Lung (tissue), 12 donors: ENCODE measurements around the gene FANCB. TPM values are rescaled to one million over a fixed set of nuclear protein-coding genes. Genes with fewer than 3 reads are reported as not detected.

Source experiments
- ATAC-seq: fragments of 200-7000 bp; cut with Tn5 transposase; one replicate; pipeline ENCODE4 v1.9.1; 2020; ENCODE audit warnings: moderate number of reproducible peaks; ENCODE audit not compliant: insufficient read depth, low FRiP score
- DNase-seq, 3 donors: peaks; one replicate each; pipeline ENCODE4 v3.0.0-alpha.2; 2013 to 2017
- H3K27ac ChIP-seq, 2 donors: one replicate each; pipeline ENCODE4 v1.5.1; 2013; ENCODE audit warnings: mild to moderate bottlenecking in 2 of 2, moderate library complexity in 2 of 2, control low read depth in 1 of 2, inconsistent platforms in 1 of 2, low read depth in 1 of 2, low read length in 1 of 2
- H3K27me3 ChIP-seq, 3 donors: one replicate each; pipeline ENCODE4 v1.5.1; 2013; ENCODE audit warnings: low read length in 2 of 3; ENCODE audit not compliant: control insufficient read depth in 3 of 3, insufficient read depth in 3 of 3
- H3K36me3 ChIP-seq, 4 donors: one replicate each; pipeline ENCODE4 v1.5.1; 2013; ENCODE audit warnings: low read length in 4 of 4, mild to moderate bottlenecking in 1 of 4, moderate library complexity in 1 of 4; ENCODE audit not compliant: control insufficient read depth in 4 of 4, insufficient read depth in 4 of 4
- H3K4me1 ChIP-seq, 5 donors: one replicate each; pipeline ENCODE4 v1.5.1; 2013; ENCODE audit warnings: low read length in 5 of 5, mild to moderate bottlenecking in 2 of 5, moderate library complexity in 1 of 5; ENCODE audit not compliant: control insufficient read depth in 5 of 5, insufficient read depth in 5 of 5
- H3K4me3 ChIP-seq: one replicate; pipeline ENCODE4 v1.5.1; 2013; ENCODE audit warnings: mild to moderate bottlenecking, control low read depth, moderate library complexity
- H3K9ac ChIP-seq, 2 donors: one replicate each; pipeline ENCODE4 v1.5.1; 2013; ENCODE audit warnings: low read length in 2 of 2, control low read depth in 1 of 2; ENCODE audit not compliant: insufficient read depth in 1 of 2
- H3K9me3 ChIP-seq, 4 donors: one replicate each; pipeline ENCODE4 v1.5.1; 2013; ENCODE audit warnings: low read length in 3 of 4, mild to moderate bottlenecking in 1 of 4, moderate library complexity in 1 of 4; ENCODE audit not compliant: control insufficient read depth in 4 of 4, insufficient read depth in 3 of 4
- WGBS, 2 donors: extraction: QIAGEN DNeasy Blood & Tissue Kit; methylation state at CpG; one replicate each; pipeline ENCODE4 v1.1.7; 2013; 5-methylcytosine and 5-hydroxymethylcytosine counted together
- polyA plus RNA-seq, 2 donors: library from polyadenylated mRNA; stranded (reverse); fragments of 200-250 nt; gene quantifications; one replicate each; pipeline ENCODE4 v1.2.1, GENCODE V29; 2013
- total RNA-seq, 2 donors: library from RNA; depleted of rRNA in 1 of 2; stranded (reverse); fragments of >200 nt in 1 of 2; gene quantifications; one replicate each; pipeline ENCODE4 v1.2.1, GENCODE V29; 2014 to 2021
- TF ChIP-seq, protein P1 (sequence below): IDR thresholded peaks from 2 replicates; pipeline ENCODE4 v1.5.1; 2012; ENCODE audit warnings: mild to moderate bottlenecking; ENCODE audit errors: control extremely low read depth, extremely low read depth
- donor health status: control.
- donor health status: control.
- donor health status: Bipolar disorder and iron deficiency.
- donor health status: healthy.
- donor health status: DM: yes; HTN: yes; CAD: no.

FANCB gene
- total and polyA plus RNA-seq, 4 donors: 0.25 to 8.0 (median 0.76) TPM

- H3K9me3 ChIP-seq: no peaks in the 10 kb centered on the region
- peaks cover 0 to 34% (median 14%) of the 10 kb centered on the region in 3 donors for H3K27me3 ChIP-seq
- H3K27ac ChIP-seq: no peak overlapping the region
- DNase-seq (no peak), ATAC-seq (no peak)
- no peaks in the 10 kb centered on the region for H3K36me3 ChIP-seq
- WGBS, 2 donors: 78 to 92% methylated on average over 2 of the region's 2 CpGs
- no peak overlapping the region for H3K9ac ChIP-seq
- H3K4me3 ChIP-seq: no peak overlapping the region
- no peaks in the 10 kb centered on the region for H3K4me1 ChIP-seq
- TF ChIP-seq, protein P1, sequence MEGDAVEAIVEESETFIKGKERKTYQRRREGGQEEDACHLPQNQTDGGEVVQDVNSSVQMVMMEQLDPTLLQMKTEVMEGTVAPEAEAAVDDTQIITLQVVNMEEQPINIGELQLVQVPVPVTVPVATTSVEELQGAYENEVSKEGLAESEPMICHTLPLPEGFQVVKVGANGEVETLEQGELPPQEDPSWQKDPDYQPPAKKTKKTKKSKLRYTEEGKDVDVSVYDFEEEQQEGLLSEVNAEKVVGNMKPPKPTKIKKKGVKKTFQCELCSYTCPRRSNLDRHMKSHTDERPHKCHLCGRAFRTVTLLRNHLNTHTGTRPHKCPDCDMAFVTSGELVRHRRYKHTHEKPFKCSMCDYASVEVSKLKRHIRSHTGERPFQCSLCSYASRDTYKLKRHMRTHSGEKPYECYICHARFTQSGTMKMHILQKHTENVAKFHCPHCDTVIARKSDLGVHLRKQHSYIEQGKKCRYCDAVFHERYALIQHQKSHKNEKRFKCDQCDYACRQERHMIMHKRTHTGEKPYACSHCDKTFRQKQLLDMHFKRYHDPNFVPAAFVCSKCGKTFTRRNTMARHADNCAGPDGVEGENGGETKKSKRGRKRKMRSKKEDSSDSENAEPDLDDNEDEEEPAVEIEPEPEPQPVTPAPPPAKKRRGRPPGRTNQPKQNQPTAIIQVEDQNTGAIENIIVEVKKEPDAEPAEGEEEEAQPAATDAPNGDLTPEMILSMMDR: no peak
These were observed 24.2 kb upstream of the FANCB start for GRCh38 chrX:14897042-14897441.

DNA sequence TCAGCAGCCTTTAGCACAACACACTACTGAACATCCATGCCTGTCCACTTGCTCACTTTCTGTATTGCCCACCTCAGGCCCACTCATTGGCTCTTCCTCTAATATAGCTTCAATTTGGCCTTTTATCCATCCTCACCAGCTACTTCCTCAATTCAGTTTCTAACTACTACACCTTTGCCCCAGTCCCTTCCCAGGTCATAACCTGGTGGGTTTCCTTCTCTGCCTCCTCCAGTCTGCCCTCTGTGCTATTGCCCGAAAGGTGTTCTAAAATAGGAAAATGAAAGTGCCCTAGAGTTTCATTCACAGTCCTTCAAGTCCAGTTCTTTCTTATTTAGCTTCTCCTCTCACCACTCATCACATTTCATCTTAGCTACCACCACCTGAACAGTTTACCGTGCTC is 23.4 kb upstream of the FANCB start:
- H3K9ac ChIP-seq: no peak overlapping the region
- peaks cover 0 to 32% (median 11%) of the 10 kb centered on the region in 3 donors for H3K27me3 ChIP-seq
- DNase-seq (no peak), ATAC-seq (no peak)
- 93 to 100% methylated on average over 2 of the region's 2 CpGs for WGBS, 2 donors
- H3K4me1 ChIP-seq: no peaks in the 10 kb centered on the region
- no peaks in the 10 kb centered on the region for H3K36me3 ChIP-seq
- TF ChIP-seq, protein P1: no peak
- H3K27ac ChIP-seq: no peak overlapping the region
- no peaks in the 10 kb centered on the region for H3K9me3 ChIP-seq
- H3K4me3 ChIP-seq: no peak overlapping the region

DNA sequence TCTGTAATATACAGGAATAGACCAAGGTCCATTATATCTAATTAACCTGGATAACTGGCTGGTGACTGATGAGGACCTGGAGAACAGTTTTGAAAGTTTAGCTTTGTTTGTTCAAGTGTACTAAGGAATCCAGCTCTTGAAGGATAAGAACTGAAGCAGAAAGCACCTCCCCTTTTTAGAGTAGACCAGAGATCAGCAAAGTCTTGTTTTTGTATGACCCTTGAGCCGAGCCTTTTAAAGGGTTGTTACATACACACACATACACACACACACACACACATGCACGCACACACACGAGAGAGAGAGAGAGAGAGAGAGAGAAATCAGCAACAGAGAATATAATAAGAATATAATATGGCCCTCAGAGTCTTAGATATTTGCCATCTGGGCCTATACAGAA is 13.4 kb upstream of the FANCB start:
- ATAC-seq: no peak
- 54 to 89% methylated on average over 3 of the region's 3 CpGs for WGBS, 2 donors

More for the DNA sequence above, 13.4 kb upstream of the FANCB start:
- no peak overlapping the region for H3K9ac ChIP-seq
- no peak overlapping the region for H3K4me3 ChIP-seq
- no peaks in the 10 kb centered on the region for H3K9me3 ChIP-seq
- no peaks in the 10 kb centered on the region for H3K4me1 ChIP-seq
- peaks cover 0 to 36% (median 6%) of the 10 kb centered on the region in 3 donors for H3K27me3 ChIP-seq
- H3K27ac ChIP-seq: no peak overlapping the region
- DNase-seq: peak in 2 of 3 donors; percentile 2 to 36
- H3K36me3 ChIP-seq: no peaks in the 10 kb centered on the region
- TF ChIP-seq, protein P1: no peak
